T-helper 2 cell (primary cell): ENCODE measurements around the gene RNF126.
"Not testable (repeated sequence)": the region's sequence is repeated elsewhere in the genome, so short reads cannot be mapped to it uniquely, and the experiment has no call there.

ENCODE experiments used
- DNase-seq, 5 experiments: peaks; one replicate each; pipeline versions ENCODE4 v3.0.0 to v3.0.0-alpha.2; 2012 to 2022

The RNF126 gene

DNA sequence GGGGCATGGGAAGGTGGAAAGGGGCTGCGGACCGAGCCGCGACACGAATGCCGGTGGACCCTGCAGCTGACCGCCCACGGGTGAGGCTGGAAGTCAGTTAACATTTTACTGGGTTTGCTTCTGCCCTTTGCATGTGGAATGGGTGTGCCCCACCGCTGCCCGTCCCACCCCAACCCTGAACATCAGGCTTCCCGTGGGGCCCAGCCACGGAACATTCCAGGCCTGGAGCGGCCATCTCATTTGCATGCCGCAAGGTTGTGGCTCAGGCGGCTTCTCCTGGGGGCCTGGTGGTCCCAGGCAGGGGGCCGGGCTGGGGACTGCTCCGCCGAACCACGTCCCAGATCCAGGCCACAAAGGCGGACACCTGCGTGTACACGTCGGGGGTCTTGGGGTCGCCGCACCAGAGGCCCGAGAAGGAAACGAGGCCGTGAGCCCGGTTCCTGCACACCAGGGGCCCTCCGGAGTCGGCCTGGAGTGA, 22.5 kb upstream of the RNF126 start:
- DNase-seq, result no peak

DNA sequence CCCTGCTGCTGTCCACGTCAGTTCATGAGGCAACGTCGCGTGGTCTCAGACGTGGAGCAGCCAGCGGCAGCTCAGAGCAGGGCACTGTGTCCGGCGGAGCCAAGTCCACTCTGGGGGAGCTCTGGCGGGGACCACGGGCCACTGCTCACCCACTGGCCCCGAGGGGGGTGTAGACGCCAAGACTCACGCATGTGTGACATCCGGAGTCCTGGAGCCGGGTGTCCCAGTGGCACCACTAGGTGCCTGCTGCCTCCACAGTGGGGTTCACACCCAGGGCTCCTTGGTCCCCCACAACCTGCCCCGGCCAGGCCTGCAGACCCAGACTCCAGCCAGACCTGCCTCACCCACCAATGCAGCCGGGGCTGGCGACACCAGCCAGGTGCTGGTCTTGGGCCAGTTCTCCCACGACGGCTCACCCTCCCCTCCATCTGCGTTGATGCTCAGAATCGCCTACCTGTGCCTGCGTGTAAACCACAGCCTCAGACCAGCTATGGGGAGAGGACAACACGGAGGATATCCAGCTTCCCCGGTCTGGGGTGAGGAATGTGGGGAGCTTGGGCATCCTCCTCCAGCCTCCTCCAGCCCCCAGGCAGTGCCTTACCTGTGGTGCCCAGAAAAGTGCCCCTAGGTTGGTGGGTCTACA, 19.8 kb upstream of the RNF126 start:
- no peak for DNase-seq

DNA sequence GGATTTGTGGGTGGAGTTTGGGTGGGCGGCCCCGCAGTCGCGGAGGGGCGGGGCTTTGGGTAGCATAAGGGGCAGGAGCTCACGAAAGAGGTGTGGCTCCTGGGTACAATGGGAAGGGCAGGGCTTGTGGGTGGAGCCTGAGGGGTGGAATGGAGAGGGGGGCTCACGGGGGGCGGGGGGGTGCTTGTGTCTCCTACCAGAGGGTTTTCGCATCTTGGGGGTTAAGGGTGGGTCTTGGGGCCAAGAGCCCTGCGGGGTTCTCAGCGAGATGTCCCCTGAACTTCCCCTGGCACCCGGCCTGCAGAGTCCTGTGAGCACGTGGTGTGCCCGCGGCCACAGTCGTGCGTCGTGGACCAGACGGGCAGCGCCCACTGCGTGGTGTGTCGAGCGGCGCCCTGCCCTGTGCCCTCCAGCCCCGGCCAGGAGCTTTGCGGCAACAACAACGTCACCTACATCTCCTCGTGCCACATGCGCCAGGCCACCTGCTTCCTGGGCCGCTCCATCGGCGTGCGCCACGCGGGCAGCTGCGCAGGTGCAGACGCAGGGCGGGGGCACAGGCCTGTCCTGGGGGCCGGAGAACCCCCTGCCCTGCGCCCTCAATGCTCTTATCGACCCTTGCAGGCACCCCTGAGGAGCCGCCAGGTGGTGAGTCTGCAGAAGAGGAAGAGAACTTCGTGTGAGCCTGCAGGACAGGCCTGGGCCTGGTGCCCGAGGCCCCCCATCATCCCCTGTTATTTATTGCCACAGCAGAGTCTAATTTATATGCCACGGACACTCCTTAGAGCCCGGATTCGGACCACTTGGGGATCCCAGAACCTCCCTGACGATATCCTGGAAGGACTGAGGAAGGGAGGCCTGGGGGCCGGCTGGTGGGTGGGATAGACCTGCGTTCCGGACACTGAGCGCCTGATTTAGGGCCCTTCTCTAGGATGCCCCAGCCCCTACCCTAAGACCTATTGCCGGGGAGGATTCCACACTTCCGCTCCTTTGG, 18.3 kb upstream of the RNF126 start:
- DNase-seq, result peak in 4 of 5 experiments; percentile 37 to 90 (median 86)

DNA sequence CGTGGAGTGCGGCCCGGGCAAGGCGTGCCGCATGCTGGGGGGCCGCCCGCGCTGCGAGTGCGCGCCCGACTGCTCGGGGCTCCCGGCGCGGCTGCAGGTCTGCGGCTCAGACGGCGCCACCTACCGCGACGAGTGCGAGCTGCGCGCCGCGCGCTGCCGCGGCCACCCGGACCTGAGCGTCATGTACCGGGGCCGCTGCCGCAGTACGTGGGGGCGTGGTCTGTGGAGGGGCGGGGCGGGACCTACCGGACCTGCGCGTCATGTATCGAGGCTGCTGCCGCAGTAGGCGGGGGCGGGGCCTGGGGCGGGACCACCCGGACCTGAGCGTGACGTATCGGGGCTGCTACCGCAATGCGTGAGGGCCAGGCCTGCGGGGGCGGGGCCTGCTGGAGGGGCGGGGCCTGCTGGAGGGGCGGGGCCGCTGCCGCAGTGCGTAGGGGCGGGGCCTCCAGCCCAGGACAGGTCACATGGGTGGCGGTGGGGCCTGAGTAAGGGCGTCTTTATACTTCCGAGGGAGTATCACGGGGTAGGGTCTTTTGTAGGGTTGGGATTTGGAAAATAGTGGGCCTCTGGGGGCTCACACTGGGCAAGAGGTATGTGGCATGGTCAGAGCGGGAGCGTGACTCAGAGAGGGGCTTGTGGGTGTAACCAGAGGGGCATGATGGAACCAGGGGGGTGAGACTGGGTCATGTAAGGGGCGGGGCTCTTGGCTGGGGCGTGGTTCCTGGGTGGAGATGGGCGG, 17.4 kb upstream of the RNF126 start:
- DNase-seq, result peak; percentile 97 to 100 (median 100)

DNA sequence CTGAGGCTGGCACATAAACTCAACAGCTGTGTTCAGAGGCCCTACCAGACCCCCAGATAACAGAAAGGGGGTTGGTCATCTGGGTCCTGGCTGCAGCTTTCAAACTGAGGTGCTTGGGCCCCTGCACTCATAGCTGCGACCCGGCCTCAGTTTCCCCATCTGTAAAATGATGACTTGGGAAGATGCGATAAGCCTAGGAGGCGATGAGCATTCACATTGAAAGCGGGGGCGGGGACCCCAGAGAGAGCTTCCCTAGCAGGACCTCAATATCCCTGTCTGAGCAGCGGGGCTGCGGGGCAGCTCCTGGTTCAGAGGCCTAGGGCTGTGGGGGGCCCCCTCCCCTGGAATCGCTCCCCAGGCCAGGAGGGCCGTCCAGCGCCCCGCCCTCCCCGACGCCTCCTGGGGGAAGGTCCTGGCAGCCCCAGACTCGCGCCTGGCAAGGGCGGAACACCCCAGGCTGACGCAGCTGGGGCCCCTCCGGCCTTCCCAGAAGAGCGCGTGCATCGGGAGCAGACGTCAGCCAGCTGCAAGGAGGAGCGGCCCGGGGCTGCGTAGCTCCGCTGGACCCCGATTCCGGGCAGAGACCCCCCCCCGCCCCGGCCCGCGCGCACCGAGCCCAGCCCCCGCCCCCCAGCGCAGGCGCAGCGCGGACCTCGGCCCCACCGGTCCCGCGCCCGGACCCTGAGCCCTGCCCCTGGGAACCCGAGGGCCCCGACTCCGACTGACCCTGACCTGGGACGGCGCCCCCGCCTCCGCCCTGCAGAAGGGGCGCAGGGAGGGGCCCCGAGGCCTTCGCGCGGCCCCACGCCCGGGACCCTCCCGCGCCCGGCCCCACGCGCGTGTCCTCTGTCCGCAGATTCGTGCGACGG, 16.6 kb upstream of the RNF126 start:
- peak in 1 of 5 experiments; percentile 51 for DNase-seq

DNA sequence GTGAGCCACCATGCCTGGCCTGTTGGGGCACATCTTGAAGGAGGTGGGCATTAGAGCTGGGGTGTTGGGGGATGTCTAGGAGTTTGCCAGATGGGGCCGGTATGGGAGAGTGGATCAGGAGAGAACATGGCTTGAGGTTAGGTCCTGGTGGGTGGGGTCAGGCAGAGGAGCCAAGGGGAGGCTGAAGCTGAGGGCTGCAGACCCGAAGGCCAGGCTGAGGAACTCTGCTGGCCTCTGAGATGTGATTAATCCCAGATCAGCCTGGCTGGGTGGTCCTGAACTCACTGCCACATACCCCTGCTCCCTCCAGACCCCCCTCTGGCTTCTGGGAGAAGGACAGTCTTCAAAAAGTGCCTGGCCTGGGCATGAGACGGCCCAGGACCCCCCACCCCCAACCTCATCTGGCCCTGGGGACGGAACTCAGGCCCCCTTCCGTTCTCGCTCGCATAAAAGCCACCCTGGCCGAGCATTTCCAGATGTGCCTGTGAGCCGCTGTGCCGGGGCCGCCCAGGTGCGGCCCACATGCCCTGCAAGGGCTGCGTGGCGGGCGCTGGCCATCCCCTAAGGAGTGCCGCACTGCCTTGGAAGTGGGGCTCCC, 15.9 kb upstream of the RNF126 start:
- no peak for DNase-seq

DNA sequence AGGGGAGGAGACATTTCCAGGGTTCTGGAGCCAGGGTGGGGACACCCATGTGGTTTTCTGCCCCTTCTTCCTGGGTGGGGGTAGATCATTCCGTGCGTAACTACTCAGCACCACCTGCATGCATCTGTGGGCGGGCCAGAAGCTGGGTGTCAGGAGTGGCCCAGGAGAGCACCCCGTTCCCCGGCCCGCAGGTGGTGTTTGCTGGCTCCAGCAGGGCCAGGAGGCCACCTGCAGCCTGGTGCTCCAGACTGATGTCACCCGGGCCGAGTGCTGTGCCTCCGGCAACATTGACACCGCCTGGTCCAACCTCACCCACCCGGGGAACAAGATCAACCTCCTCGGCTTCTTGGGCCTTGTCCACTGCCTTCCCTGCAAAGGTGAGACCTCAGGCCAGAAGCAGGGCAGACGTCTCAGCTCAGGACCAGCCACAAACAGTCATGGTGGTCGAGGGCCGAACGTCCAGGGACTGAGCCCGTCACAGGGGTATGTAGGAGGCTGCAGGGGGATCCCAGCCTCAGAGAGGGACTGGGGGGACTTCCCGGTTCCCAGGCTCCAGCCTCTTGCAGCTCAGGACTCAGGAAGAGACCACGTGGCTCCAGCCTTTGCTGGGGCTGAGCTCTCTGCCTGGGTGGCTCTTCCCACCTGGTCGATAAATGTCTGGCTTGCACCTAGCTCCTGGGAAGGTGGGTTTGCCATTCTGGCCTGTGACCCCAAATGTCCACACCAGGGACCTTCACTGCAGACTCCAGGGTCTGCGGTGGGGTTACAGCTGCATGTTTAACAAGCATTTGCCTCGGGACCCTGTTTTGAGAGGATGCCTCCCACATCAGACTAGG, 14.8 kb upstream of the RNF126 start:
- DNase-seq, result no peak

DNA sequence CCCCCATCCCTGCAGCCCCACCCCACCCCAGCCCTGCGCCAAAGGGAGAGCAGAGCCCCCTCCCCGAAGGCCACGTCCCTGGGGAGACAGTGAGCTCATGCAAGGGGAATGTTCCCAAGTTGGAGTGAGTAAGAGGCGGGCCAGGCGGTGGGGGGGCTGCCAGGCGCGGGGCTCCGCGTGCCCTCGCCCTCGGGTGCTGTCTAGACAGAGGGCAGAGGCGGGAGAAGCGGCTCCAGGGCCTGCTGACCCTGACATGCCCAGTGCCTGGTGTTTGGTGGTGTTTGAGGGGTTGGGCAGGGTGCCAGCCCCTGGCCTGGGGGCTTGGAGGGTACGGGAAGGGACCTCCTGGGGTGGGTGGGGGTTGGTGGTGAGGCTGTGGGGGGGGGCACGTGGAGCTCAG, 14.2 kb upstream of the RNF126 start:
- DNase-seq, result no peak

DNA sequence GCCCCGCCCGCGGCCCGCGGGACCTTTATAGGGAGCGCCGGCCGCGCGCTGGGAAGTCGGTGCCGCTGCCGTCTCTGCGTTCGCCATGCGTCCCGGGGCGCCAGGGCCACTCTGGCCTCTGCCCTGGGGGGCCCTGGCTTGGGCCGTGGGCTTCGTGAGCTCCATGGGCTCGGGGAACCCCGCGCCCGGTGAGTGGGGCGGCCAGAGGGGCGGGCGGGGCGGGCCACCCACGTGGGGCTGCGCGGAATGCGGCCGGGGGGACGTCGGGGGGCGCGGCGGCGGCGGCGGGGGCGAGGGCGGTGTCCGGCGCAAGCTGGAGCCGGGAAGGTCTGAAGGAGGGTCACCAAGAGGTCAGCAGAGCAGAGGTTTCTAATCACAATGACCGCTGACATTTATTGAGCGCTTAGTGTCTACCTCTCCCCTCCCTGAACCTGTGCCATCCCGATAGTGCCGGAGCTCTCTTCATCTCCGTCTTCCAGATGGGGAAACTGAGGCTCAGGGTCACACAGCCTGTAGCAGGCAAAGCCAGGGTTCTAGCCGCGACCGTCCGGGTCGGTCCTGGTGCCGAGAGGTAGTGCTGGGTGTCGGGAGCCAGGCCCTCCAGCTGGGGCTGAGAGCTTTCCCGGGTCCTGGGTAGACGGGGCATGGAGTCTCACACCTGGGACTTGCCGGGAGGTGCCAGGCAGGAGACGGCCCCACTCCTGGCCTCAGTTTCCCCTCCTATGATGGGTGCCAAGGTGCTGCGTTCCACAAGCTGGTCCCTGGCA, 13.5 kb upstream of the RNF126 start, which contains the start of gene FSTL3:
Gene FSTL3 (plus strand): TSS at position 54 of the 767 bp plus-strand sequence. CDS start 32 bp downstream, at position 86.
- no peak for DNase-seq

DNA sequence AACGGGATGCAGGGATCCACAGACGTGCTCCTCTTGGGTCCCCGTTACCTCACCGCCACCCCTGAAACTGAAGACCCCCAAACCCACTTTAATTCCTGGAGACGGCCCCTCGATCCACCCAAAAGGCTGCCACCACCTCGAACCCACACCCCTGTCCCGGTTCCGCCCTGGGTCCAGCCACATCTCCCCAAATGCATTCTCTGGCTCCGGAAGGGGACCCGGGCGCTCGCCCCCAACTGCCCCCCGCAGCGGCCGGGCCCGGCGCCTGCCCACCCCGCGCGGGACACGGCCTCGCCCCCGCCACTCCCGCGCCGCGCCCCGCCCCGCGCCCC, 13.0 kb upstream of the RNF126 start:
- DNase-seq, result no peak

DNA sequence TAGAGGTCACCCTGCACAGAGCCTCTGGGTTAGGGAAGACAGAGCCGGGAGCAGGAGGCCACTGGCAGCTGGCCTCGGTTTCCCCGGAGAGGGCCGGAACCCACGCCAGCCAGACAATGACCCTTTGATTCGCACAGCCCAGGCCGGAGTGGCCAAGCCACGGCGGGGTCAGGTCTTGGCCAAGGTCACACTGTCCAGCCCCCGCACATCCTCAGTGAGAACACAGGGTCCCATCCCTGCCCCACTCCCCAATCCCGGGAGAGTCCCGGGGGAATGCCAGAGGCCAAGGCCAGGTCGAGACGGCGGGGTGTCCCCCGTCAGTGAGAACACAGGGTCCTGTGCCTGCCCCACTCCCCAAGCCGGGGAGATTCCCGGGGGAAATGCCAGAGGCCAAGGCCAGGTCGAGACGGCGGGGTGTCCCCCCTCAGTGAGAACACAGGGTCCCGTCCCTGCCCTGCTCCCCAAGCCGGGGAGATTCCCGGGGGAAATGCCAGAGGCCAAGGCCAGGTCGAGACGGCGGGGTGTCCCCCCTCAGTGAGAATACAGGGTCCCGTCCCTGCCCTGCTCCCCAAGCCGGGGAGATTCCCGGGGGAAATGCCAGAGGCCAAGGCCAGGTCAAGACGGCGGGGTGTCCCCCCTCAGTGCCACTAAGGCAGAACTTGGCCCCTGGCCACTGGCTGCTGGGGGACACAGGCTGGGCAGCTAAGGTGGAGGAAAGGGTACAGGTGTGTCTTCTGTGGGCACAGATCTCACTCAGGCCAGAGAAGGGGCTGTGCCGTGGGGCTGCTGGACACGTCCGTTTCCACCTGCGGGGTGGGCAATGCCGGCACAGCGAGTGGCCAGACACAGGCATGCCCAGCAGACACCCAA, 11.5 kb upstream of the RNF126 start:
- no peak for DNase-seq

DNA sequence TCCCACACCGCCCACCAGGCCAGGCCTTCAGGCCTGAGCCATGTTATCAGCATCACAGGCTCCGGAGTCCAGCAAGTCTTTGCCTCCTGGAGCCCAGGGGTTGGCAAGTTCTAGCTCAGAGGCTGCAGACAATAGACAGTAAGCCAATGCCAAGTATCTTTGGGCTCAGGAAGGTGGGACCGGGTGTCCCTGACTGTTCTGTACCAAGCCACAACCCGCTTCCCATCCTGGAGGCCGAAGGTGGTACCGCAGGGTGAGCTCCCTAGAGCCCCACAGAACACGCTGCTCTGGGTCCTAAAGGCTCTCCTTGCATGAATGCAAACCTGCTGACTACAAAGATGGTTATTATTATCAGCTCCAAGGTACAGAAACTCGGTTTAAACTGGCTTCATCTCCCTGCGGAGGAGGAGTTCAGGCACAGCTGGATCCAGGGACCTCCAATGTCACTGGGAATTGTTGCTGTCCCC, 7.6 kb upstream of the RNF126 start:
- DNase-seq, result no peak

DNA sequence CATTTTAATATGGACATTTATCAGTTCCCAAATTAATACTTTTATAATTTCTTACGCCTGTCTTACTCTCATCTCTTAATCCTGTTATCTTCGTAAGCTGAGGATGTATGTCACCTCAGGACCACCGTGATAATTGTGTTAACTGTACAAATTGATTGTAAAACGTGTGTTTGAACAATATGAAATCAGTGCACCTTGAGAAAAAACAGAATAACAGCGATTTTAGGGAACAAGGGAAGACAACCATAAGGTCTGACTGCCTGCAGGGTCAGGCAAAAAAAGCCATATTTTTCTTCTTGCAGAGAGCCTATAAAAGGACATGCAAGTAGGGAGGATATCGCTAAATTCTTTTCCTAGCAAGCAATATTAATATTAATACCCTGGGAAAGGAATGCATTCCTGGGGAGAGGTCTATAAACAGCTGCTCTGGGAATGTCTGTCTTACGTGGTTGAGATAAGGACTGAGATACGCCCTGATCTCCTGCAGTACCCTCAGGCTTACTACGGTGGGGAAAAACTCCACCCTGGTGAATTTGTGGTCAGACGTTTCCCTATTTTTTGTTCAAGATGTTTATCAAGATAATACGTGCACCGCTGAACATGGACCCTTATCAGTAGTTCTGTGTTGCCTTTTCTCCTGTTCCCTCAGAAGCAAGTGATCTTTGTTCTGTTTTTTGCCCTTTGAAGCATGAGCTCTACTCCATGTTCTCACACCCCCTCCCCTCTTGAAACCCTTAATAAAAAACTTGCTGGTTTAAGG, 5.8 kb upstream of the RNF126 start:
- DNase-seq, result not testable (repeated sequence)

DNA sequence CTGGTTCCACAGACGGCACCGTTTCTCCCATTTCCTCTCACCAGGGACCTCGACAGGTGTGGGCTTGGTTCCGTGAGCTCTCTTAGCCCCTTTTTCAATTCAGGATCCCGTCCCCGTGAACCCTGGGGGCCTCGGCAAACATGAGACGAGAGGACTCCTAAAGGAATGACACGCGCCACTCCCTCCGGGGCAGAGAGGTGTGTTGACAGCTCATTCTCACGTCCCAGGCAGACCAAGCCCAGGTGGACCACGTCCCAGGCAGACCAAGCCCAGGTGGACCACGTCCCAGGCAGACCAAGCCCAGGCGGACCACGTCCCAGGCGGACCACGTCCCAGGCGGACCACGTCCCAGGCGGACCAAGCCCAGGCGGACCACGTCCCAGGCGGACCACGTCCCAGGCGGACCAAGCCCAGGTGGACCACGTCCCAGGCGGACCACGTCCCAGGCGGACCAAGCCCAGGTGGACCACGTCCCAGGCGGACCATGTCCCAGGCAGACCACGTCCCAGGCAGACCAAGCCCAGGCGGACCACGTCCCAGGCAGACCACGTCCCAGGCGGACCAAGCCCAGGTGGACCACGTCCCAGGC, 4.1 kb upstream of the RNF126 start:
- not testable (repeated sequence) for DNase-seq

DNA sequence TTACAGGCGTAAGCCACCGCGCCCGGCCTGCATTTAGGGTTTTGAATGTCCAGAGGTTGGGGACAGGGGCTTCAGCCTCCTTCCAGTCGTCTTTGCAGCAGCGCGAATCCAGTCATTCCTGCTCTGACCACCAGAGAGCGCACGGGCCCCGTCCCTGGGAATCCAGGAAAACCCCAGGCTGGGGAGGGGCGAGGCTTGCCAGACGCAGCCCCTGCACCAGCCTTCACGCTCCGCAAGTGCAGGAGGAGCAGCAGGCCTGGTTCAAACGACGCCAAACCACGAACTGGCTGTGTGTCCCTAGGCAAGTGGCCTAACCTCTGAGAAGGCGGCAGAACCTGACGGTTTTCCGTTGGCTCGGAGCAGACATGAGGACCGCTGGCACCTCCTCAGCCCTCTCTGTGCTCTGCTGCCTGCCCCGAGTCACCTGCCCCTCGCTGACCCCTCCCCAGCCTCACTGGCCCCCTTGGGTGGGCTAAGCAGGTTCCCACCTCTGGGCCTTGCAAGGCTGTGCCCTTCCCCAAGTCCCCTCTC, 2.0 kb upstream of the RNF126 start:
- DNase-seq, result peak; percentile 62 to 78 (median 73)

DNA sequence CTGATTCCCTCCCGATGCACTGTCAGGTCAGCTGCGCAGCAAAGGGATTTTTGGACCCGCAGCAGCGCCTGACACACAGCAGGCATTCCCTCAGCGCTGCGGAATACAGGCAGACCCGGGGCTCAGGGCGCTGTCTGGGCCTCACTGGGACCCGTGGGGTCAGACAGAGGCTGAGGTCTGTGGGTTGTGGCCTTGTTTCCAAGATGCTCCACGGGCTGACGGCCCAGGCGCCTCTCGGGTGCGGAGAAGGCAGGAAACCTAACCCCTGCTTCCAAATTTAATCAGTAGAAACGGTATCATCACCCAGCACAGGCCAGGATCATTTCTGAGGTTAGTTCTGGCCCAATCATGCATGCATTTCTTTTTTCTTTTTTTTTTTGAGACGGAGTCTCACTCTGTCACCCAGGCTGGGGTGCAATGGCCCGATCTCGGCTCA, 686 bp upstream of the RNF126 start:
- DNase-seq, result no peak
